Sigmoid colon (tissue), 3 donors: ENCODE data around the gene SH2D2A.

Source experiments
- CTCF ChIP-seq, 4 experiments: fragments of 450-650 bp in 3 of 4; fragments of 200-600 bp in 1 of 4; IDR thresholded peaks; one replicate each; pipeline ENCODE4 v1.5.1; 2016 to 2019; ENCODE audit warnings: antibody characterized with exemption in 4 of 4, mild to moderate bottlenecking in 3 of 4, moderate library complexity in 2 of 4
- POLR2A ChIP-seq, 2 donors: fragments of 450-650 bp; IDR thresholded peaks; one replicate each; pipeline ENCODE4 v1.6.1; 2016; ENCODE audit warnings: antibody characterized with exemption in 2 of 2, mild to moderate bottlenecking in 2 of 2, moderate library complexity in 2 of 2

- TF ChIP-seq POLR2A (IDR thresholded peaks at IDR 0.05) (no peak), CTCF (IDR thresholded peaks at IDR 0.05) (no peak)
Measured at GRCh38 chr1:156821801-156822200, 5.2 kb upstream of the SH2D2A start.
